ACC112 (cell line): Measurements from ENCODE around the gene NMS.

Experiments used
- H2AFZ ChIP-seq: fragments of 200-600 bp; sonication (generic); one replicate; pipeline ENCODE4 v1.6.0; 2017; ENCODE audit warnings: antibody characterized with exemption, low read length; ENCODE audit not compliant: unreplicated experiment
- H3K27ac ChIP-seq: fragments of 200-600 bp; sonication (generic); 2 replicates; pipeline ENCODE4 v1.5.1; 2014; ENCODE audit warnings: low read depth, mild to moderate bottlenecking, antibody characterized with exemption, low read length, moderate library complexity
- H3K27me3 ChIP-seq: fragments of 200-600 bp; sonication (generic); 2 replicates; pipeline ENCODE4 v1.6.1; 2014; ENCODE audit warnings: mild to moderate bottlenecking, antibody characterized with exemption, low read length, moderate library complexity, mixed read lengths; ENCODE audit not compliant: insufficient read depth
- H3K36me3 ChIP-seq: fragments of 200-600 bp; sonication (generic); 2 replicates; pipeline ENCODE4 v1.6.1; 2016; ENCODE audit warnings: mild to moderate bottlenecking, antibody characterized with exemption, low read length, moderate library complexity, mixed read lengths; ENCODE audit not compliant: insufficient read depth
- H3K4me1 ChIP-seq: fragments of 200-600 bp; sonication (generic); one replicate; pipeline ENCODE4 v1.6.1; 2016; ENCODE audit warnings: low read length, mixed read lengths; ENCODE audit not compliant: insufficient read depth, unreplicated experiment, control insufficient read depth
- H3K4me3 ChIP-seq: fragments of 200-600 bp; sonication (generic); 2 replicates; pipeline ENCODE4 v1.5.1; 2014; ENCODE audit warnings: mild to moderate bottlenecking, low read depth, low read length
- H3K79me2 ChIP-seq: fragments of 200-600 bp; sonication (generic); one replicate; pipeline ENCODE4 v1.6.0; 2016; ENCODE audit warnings: low read length; ENCODE audit not compliant: control insufficient read depth, unreplicated experiment, insufficient read depth

NMS gene

GRCh38 chr2:100484390-100484789, 14.1 kb downstream of the NMS start:
- no peak overlapping the region for H3K4me3 ChIP-seq
- no peaks in the 10 kb centered on the region for H3K4me1 ChIP-seq
- no peak overlapping the region for H3K27ac ChIP-seq
- no peaks in the 10 kb centered on the region for H3K36me3 ChIP-seq
- peaks cover 89% of the 10 kb centered on the region for H3K27me3 ChIP-seq
- no peaks in the 10 kb centered on the region for H3K79me2 ChIP-seq
- no peak overlapping the region for H2AFZ ChIP-seq

GRCh38 chr2:100485396-100485795, 15.1 kb downstream of the NMS start:
- Histone ChIP-seq H3K79me2 (no peaks in the 10 kb centered on the region), H3K4me1 (no peaks in the 10 kb centered on the region), H3K4me3 (no peak overlapping the region), H2AFZ (no peak overlapping the region), H3K27me3 (peaks cover 88% of the 10 kb centered on the region), H3K27ac (no peak overlapping the region), H3K36me3 (no peaks in the 10 kb centered on the region)

- H3K36me3 ChIP-seq = no peaks in the 10 kb centered on the region
- no peak overlapping the region for H2AFZ ChIP-seq
- H3K79me2 ChIP-seq = no peaks in the 10 kb centered on the region
- H3K27ac ChIP-seq = no peak overlapping the region
- H3K4me3 ChIP-seq = no peak overlapping the region
- no peaks in the 10 kb centered on the region for H3K4me1 ChIP-seq
- H3K27me3 ChIP-seq = peaks cover 79% of the 10 kb centered on the region
These were observed 24.4 kb downstream of the NMS start for GRCh38 chr2:100494712-100495111.

- no peaks in the 10 kb centered on the region for H3K36me3 ChIP-seq
- no peak overlapping the region for H3K4me3 ChIP-seq
- H3K27me3 ChIP-seq = peaks cover 67% of the 10 kb centered on the region
- H3K4me1 ChIP-seq = no peaks in the 10 kb centered on the region
- no peaks in the 10 kb centered on the region for H3K79me2 ChIP-seq
- no peak overlapping the region for H3K27ac ChIP-seq
- no peak overlapping the region for H2AFZ ChIP-seq
These were observed 32.5 kb downstream of the NMS start for GRCh38 chr2:100502782-100503181.

- Histone ChIP-seq H3K4me1 (no peaks in the 10 kb centered on the region), H3K27me3 (peaks cover 64% of the 10 kb centered on the region), H3K27ac (no peak overlapping the region), H3K36me3 (no peaks in the 10 kb centered on the region), H3K4me3 (no peak overlapping the region), H3K79me2 (no peaks in the 10 kb centered on the region), H2AFZ (no peak overlapping the region)
These were observed 34.3 kb downstream of the NMS start for GRCh38 chr2:100504542-100504941.

GRCh38 chr2:100509066-100509465, 38.8 kb downstream of the NMS start:
- no peaks in the 10 kb centered on the region for H3K4me1 ChIP-seq

GRCh38 chr2:100513650-100514049, 43.4 kb downstream of the NMS start:
- Histone ChIP-seq H3K4me3 (no peak overlapping the region), H2AFZ (no peak overlapping the region), H3K4me1 (no peaks in the 10 kb centered on the region), H3K27me3 (peaks cover 35% of the 10 kb centered on the region), H3K36me3 (no peaks in the 10 kb centered on the region), H3K27ac (no peak overlapping the region), H3K79me2 (no peaks in the 10 kb centered on the region)

More at GRCh38 chr2:100509066-100509465, 38.8 kb downstream of the NMS start:
- no peak overlapping the region for H2AFZ ChIP-seq
- no peak overlapping the region for H3K27ac ChIP-seq
- H3K27me3 ChIP-seq = peaks cover 41% of the 10 kb centered on the region
- no peak overlapping the region for H3K4me3 ChIP-seq
- no peaks in the 10 kb centered on the region for H3K79me2 ChIP-seq
- no peaks in the 10 kb centered on the region for H3K36me3 ChIP-seq

GRCh38 chr2:100517556-100517955, 47.3 kb downstream of the NMS start:
- H2AFZ ChIP-seq = no peak overlapping the region

GRCh38 chr2:100518801-100519200, 48.5 kb downstream of the NMS start:
- H3K36me3 ChIP-seq = no peaks in the 10 kb centered on the region
- H3K4me1 ChIP-seq = no peaks in the 10 kb centered on the region
- H2AFZ ChIP-seq = no peak overlapping the region

More at GRCh38 chr2:100517556-100517955, 47.3 kb downstream of the NMS start:
- Histone ChIP-seq H3K36me3 (no peaks in the 10 kb centered on the region), H3K4me3 (no peak overlapping the region), H3K4me1 (no peaks in the 10 kb centered on the region), H3K27ac (no peak overlapping the region), H3K27me3 (peaks cover 31% of the 10 kb centered on the region), H3K79me2 (no peaks in the 10 kb centered on the region)

GRCh38 chr2:100520224-100520623, 49.9 kb downstream of the NMS start:
- Histone ChIP-seq H3K27ac (no peak overlapping the region), H3K4me1 (no peaks in the 10 kb centered on the region), H3K79me2 (no peaks in the 10 kb centered on the region), H3K36me3 (no peaks in the 10 kb centered on the region), H2AFZ (no peak overlapping the region), H3K27me3 (peaks cover 31% of the 10 kb centered on the region), H3K4me3 (no peak overlapping the region)

More at GRCh38 chr2:100518801-100519200, 48.5 kb downstream of the NMS start:
- Histone ChIP-seq H3K4me3 (no peak overlapping the region), H3K27me3 (peaks cover 31% of the 10 kb centered on the region), H3K27ac (no peak overlapping the region), H3K79me2 (no peaks in the 10 kb centered on the region)

- H3K36me3 ChIP-seq = no peaks in the 10 kb centered on the region
- H3K79me2 ChIP-seq = no peaks in the 10 kb centered on the region
These were observed 52.1 kb downstream of the NMS start for GRCh38 chr2:100522430-100522829.

More at GRCh38 chr2:100522430-100522829, 52.1 kb downstream of the NMS start:
- no peak overlapping the region for H3K4me3 ChIP-seq
- H2AFZ ChIP-seq = no peak overlapping the region
- H3K4me1 ChIP-seq = no peaks in the 10 kb centered on the region
- H3K27ac ChIP-seq = no peak overlapping the region
- peaks cover 22% of the 10 kb centered on the region for H3K27me3 ChIP-seq
